Neural cell (in vitro differentiated cells): ENCODE measurements around the gene PPP3CA. TPM values are rescaled to one million over a fixed set of nuclear protein-coding genes. Genes with fewer than 3 reads are reported as not detected.

Experiments
- H2AFZ ChIP-seq: fragments of 200-600, 300-800 bp; sonication (generic), shearing (Covaris generic); 2 replicates; pipeline ENCODE4 v1.6.0; 2014; ENCODE audit warnings: low read depth, mild to moderate bottlenecking, antibody characterized with exemption, low read length, moderate library complexity
- H3F3A ChIP-seq: fragments of 200-600 bp; shearing (Covaris generic); 2 replicates; pipeline ENCODE4 v1.6.1; 2016; ENCODE audit warnings: mild to moderate bottlenecking, moderate library complexity, mixed read lengths, antibody characterized with exemption, low read length; ENCODE audit not compliant: insufficient read depth, poor library complexity, severe bottlenecking
- H3K27ac ChIP-seq: fragments of 200-600, 300-800 bp; sonication (generic), shearing (Covaris generic); 2 replicates; pipeline ENCODE4 v1.5.1; 2014; ENCODE audit warnings: mild to moderate bottlenecking, low read length, moderate library complexity
- H3K27me3 ChIP-seq: fragments of 300-800, 200-600 bp; sonication (generic), shearing (Covaris generic); 2 replicates; pipeline ENCODE4 v1.6.0; 2014; ENCODE audit warnings: mild to moderate bottlenecking, low read depth, low read length, moderate library complexity; ENCODE audit not compliant: insufficient read depth
- H3K36me3 ChIP-seq: fragments of 300-800, 200-600 bp; sonication (generic), shearing (Covaris generic); 2 replicates; pipeline ENCODE4 v1.5.1; 2014; ENCODE audit warnings: mild to moderate bottlenecking, antibody characterized with exemption, low read length, moderate library complexity; ENCODE audit not compliant: insufficient read depth
- H3K4me2 ChIP-seq: fragments of 300-800, 200-600 bp; sonication (generic), shearing (Covaris generic); 2 replicates; pipeline ENCODE4 v1.6.0; 2014; ENCODE audit warnings: mild to moderate bottlenecking, low read length
- H3K4me3 ChIP-seq: fragments of 300-800, 200-600 bp; sonication (generic), shearing (Covaris generic); 2 replicates; pipeline ENCODE4 v1.5.1; 2014; ENCODE audit warnings: mild to moderate bottlenecking, low read length, moderate library complexity
- H3K79me2 ChIP-seq: fragments of 200-600 bp; shearing (Covaris generic); replicated peaks from 2 replicates; pipeline ENCODE4 v1.6.0; 2014; ENCODE audit warnings: mild to moderate bottlenecking, low read length, moderate library complexity; ENCODE audit not compliant: insufficient read depth
- H3K9ac ChIP-seq: fragments of 300-800, 200-600 bp; sonication (generic), shearing (Covaris generic); 2 replicates; pipeline ENCODE4 v1.6.1; 2016; ENCODE audit warnings: mild to moderate bottlenecking, low read length, mixed read lengths
- H3K9me2 ChIP-seq: fragments of 200-600 bp; shearing (Covaris generic); 2 replicates; pipeline ENCODE4 v1.6.1; 2016; ENCODE audit warnings: mild to moderate bottlenecking, low read length, mixed read lengths; ENCODE audit not compliant: insufficient read depth
- H3K9me3 ChIP-seq: fragments of 200-600, 300-800 bp; sonication (generic), shearing (Covaris generic); 2 replicates; pipeline ENCODE4 v1.6.1; 2016; ENCODE audit warnings: mild to moderate bottlenecking, mixed run types, low read length, moderate library complexity, mixed read lengths
- H4K20me1 ChIP-seq: fragments of 200-600 bp; shearing (Covaris generic); 2 replicates; pipeline ENCODE4 v1.6.1; 2016; ENCODE audit warnings: mild to moderate bottlenecking, mixed run types; ENCODE audit not compliant: insufficient read depth
- EP300 ChIP-seq: fragments of 450-650 bp; conservative IDR thresholded peaks from 2 replicates; pipeline ENCODE4 v1.6.1; 2014; ENCODE audit warnings: antibody characterized with exemption, mild to moderate bottlenecking, moderate library complexity; ENCODE audit not compliant: poor library complexity, severe bottlenecking
- EZH2 ChIP-seq: fragments of 200-600, 300-800 bp; shearing (Covaris generic), sonication (generic); IDR thresholded peaks from 2 replicates; pipeline ENCODE4 v1.6.1; 2014; ENCODE audit warnings: antibody characterized with exemption, low read length, borderline replicate concordance, mild to moderate bottlenecking; ENCODE audit not compliant: insufficient read depth, poor library complexity, severe bottlenecking
- MXI1 ChIP-seq: fragments of 450-650 bp; conservative IDR thresholded peaks from 2 replicates; pipeline ENCODE4 v1.6.1; 2014; ENCODE audit warnings: antibody characterized with exemption, mild to moderate bottlenecking; ENCODE audit not compliant: poor library complexity, severe bottlenecking
- POLR2AphosphoS5 ChIP-seq: IDR thresholded peaks from 2 replicates; pipeline ENCODE4 v1.6.1; 2012
- RAD21 ChIP-seq: fragments of 450-650 bp; conservative IDR thresholded peaks from 2 replicates; pipeline ENCODE4 v1.6.1; 2014; ENCODE audit warnings: antibody characterized with exemption, mild to moderate bottlenecking, moderate library complexity
- SMC3 ChIP-seq: fragments of 450-650 bp; conservative IDR thresholded peaks from 2 replicates; pipeline ENCODE4 v1.6.1; 2014; ENCODE audit warnings: antibody characterized with exemption, mild to moderate bottlenecking, moderate library complexity; ENCODE audit not compliant: poor library complexity
- TAF1 ChIP-seq: IDR thresholded peaks from 2 replicates; pipeline ENCODE4 v1.6.1; 2012; ENCODE audit warnings: low read depth
- polyA plus RNA-seq: library from polyadenylated mRNA; depleted of rRNA; stranded (reverse); fragments of >200 nt; gene quantifications from 2 replicates; pipeline ENCODE4 v1.2.3, GENCODE V29; 2014
- TF ChIP-seq, protein P1 (sequence below): IDR thresholded peaks from 2 replicates; pipeline ENCODE4 v1.6.1; 2012; ENCODE audit warnings: borderline replicate concordance
- TF ChIP-seq, protein P2 (sequence below): fragments of 450-650 bp; IDR thresholded peaks from 2 replicates; pipeline ENCODE4 v1.5.1; 2014; ENCODE audit warnings: antibody characterized with exemption, mild to moderate bottlenecking, moderate library complexity; ENCODE audit not compliant: poor library complexity, severe bottlenecking

The PPP3CA gene
- polyA plus RNA-seq, 1 donor from 2014 or later = 78.2 TPM

DNA sequence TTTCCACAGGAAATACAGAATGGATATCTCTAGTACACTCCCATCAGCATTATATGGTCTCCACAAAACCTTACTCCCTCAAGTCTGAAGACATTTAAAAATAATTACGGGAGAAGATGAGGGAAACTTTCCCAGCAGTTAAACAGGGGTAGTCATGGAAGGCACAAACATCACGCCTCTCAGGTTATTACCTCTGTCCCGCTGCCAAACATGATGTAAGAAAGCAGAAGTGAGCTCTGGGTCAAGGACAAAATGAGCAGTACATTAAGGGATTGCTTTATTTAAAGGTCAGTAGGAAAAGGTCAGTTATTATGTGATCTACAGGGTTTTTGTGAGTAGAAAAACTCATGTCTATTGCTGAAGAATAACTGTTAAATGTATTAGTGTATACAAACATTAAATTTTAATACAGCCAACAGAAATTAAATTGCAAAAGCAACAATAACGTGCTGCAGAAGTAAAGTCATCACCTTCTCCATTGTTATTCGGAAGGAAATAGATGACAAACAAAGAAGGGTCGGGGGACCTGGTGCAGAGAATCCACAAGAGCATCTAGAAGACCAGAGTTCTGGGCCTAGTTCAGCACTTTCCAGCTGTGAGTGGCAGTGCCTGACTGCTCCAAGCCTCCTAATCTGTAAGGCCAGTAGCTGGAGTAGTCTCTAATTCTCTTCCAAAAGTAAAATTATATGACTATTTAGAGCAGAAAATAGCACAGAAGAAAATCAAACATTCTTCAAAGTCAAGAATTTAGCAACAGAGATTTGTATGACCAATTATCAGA lies 171.2 kb downstream of the PPP3CA start:
- Histone ChIP-seq H3K9me3 (no peaks in the 10 kb centered on the region), H3F3A (no peaks in the 10 kb centered on the region), H3K9ac (no peak overlapping the region), H3K27me3 (no peaks in the 10 kb centered on the region), H3K4me3 (no peak overlapping the region), H4K20me1 (no peaks in the 10 kb centered on the region), H3K9me2 (no peaks in the 10 kb centered on the region), H3K36me3 (no peaks in the 10 kb centered on the region), H3K79me2 (no peaks in the 10 kb centered on the region), H2AFZ (no peak overlapping the region), H3K4me2 (no peak overlapping the region), H3K27ac (no peak overlapping the region)
- TF ChIP-seq TAF1 = no peak
- TF ChIP-seq, protein P1, sequence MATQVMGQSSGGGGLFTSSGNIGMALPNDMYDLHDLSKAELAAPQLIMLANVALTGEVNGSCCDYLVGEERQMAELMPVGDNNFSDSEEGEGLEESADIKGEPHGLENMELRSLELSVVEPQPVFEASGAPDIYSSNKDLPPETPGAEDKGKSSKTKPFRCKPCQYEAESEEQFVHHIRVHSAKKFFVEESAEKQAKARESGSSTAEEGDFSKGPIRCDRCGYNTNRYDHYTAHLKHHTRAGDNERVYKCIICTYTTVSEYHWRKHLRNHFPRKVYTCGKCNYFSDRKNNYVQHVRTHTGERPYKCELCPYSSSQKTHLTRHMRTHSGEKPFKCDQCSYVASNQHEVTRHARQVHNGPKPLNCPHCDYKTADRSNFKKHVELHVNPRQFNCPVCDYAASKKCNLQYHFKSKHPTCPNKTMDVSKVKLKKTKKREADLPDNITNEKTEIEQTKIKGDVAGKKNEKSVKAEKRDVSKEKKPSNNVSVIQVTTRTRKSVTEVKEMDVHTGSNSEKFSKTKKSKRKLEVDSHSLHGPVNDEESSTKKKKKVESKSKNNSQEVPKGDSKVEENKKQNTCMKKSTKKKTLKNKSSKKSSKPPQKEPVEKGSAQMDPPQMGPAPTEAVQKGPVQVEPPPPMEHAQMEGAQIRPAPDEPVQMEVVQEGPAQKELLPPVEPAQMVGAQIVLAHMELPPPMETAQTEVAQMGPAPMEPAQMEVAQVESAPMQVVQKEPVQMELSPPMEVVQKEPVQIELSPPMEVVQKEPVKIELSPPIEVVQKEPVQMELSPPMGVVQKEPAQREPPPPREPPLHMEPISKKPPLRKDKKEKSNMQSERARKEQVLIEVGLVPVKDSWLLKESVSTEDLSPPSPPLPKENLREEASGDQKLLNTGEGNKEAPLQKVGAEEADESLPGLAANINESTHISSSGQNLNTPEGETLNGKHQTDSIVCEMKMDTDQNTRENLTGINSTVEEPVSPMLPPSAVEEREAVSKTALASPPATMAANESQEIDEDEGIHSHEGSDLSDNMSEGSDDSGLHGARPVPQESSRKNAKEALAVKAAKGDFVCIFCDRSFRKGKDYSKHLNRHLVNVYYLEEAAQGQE = no peak
- TF ChIP-seq EP300 = no peak
- no peak for TF ChIP-seq RAD21
- no peak for TF ChIP-seq POLR2AphosphoS5
- TF ChIP-seq MXI1 = no peak
- TF ChIP-seq, protein P2, sequence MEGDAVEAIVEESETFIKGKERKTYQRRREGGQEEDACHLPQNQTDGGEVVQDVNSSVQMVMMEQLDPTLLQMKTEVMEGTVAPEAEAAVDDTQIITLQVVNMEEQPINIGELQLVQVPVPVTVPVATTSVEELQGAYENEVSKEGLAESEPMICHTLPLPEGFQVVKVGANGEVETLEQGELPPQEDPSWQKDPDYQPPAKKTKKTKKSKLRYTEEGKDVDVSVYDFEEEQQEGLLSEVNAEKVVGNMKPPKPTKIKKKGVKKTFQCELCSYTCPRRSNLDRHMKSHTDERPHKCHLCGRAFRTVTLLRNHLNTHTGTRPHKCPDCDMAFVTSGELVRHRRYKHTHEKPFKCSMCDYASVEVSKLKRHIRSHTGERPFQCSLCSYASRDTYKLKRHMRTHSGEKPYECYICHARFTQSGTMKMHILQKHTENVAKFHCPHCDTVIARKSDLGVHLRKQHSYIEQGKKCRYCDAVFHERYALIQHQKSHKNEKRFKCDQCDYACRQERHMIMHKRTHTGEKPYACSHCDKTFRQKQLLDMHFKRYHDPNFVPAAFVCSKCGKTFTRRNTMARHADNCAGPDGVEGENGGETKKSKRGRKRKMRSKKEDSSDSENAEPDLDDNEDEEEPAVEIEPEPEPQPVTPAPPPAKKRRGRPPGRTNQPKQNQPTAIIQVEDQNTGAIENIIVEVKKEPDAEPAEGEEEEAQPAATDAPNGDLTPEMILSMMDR = no peak
- no peak for TF ChIP-seq EZH2
- no peak for TF ChIP-seq SMC3

DNA sequence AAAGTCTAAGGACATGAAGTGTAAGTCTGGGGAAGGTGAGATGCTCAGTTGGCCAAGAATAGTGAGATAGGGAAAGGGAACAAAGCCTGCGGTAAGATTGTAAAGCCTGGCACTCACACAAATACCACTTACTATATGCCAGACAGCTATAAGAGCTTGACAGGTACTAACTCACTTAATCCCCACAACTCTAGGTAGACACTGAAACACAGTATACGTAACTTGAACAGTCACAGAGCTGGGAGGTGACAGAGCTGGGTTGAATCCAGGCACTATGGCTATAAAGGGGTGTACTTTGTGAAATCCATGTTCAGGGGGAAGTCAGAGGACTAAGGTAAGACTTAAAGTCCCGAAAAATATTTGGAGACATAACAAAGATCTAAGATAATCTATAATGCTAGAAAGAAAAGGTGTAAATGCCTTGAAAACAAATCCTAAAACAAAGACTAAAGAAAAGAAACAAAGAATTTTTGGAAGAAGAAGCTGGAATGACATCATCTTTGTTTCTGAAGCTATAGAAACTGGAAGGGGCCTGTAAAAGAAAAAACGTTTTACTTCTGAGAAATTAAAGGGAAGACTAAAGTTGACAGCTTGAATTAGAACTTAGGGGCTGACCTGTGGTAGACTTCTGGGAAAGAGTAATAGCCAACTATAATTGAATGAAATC lies 172.5 kb downstream of the PPP3CA start:
- no peaks in the 10 kb centered on the region for H3K27me3 ChIP-seq
- no peaks in the 10 kb centered on the region for H3K79me2 ChIP-seq
- no peak overlapping the region for H2AFZ ChIP-seq
- H3K9me2 ChIP-seq = no peaks in the 10 kb centered on the region
- no peaks in the 10 kb centered on the region for H3K9me3 ChIP-seq
- no peaks in the 10 kb centered on the region for H3F3A ChIP-seq
- no peak overlapping the region for H3K9ac ChIP-seq
- no peaks in the 10 kb centered on the region for H4K20me1 ChIP-seq
- no peaks in the 10 kb centered on the region for H3K36me3 ChIP-seq
- H3K4me2 ChIP-seq = no peak overlapping the region
- H3K27ac ChIP-seq = no peak overlapping the region
- TF ChIP-seq MXI1 (no peak), EP300 (no peak), RAD21 (no peak), POLR2AphosphoS5 (no peak), EZH2 (no peak), SMC3 (no peak), TAF1 (no peak)
- TF ChIP-seq, protein P2 = no peak
- TF ChIP-seq, protein P1 = no peak
- no peak overlapping the region for H3K4me3 ChIP-seq
